Smooth muscle cell (in vitro differentiated cells): ENCODE measurements around the gene LTBP1. TPM values are rescaled to one million over a fixed set of nuclear protein-coding genes. Genes with fewer than 3 reads are reported as not detected.
A peak's percentile ranks its signal among the peaks of the same experiment; 100 is the strongest.

ENCODE experiments used
- DNase-seq: peaks from one replicate; lab custom pipeline; 2025; ENCODE audit not compliant: unreplicated experiment; lab: John Stamatoyannopoulos, UW
- H2AFZ ChIP-seq: fragments of 200-600 bp; sonication (generic); 2 replicates; pipeline ENCODE4 v1.6.0; 2016; ENCODE audit warnings: antibody characterized with exemption, low read depth, mild to moderate bottlenecking
- H3F3A ChIP-seq: fragments of 200-600 bp; sonication (generic); 2 replicates; pipeline ENCODE4 v1.6.0; 2017; ENCODE audit warnings: antibody characterized with exemption, low read depth
- H3K27ac ChIP-seq: fragments of 200-600 bp; sonication (generic); 2 replicates; pipeline ENCODE4 v1.5.1; 2016; ENCODE audit warnings: low read depth, mild to moderate bottlenecking
- H3K27me3 ChIP-seq: fragments of 200-600 bp; sonication (generic); 2 replicates; pipeline ENCODE4 v1.6.1; 2016; ENCODE audit warnings: low read depth, mild to moderate bottlenecking
- H3K36me3 ChIP-seq: fragments of 200-600 bp; sonication (generic); 2 replicates; pipeline ENCODE4 v1.5.1; 2016; ENCODE audit warnings: low read depth
- H3K4me1 ChIP-seq: fragments of 200-600 bp; sonication (generic); 2 replicates; pipeline ENCODE4 v1.5.1; 2016; ENCODE audit warnings: low read depth
- H3K4me2 ChIP-seq: fragments of 200-600 bp; sonication (generic); 2 replicates; pipeline ENCODE4 v1.6.0; 2016; ENCODE audit warnings: mild to moderate bottlenecking
- H3K4me3 ChIP-seq: fragments of 200-600 bp; sonication (generic); 2 replicates; pipeline ENCODE4 v1.5.1; 2016; ENCODE audit warnings: mild to moderate bottlenecking
- H3K79me2 ChIP-seq: fragments of 200-600 bp; sonication (generic); 2 replicates; pipeline ENCODE4 v1.6.0; 2016; ENCODE audit warnings: low read depth, mild to moderate bottlenecking
- H3K9ac ChIP-seq: fragments of 200-600 bp; sonication (generic); 2 replicates; pipeline ENCODE4 v1.6.0; 2016; ENCODE audit warnings: low read depth
- H3K9me3 ChIP-seq: fragments of 200-600 bp; sonication (generic); replicated peaks from 2 replicates; pipeline ENCODE4 v1.5.1; 2016; ENCODE audit warnings: low read depth
- H4K20me1 ChIP-seq: fragments of 200-600 bp; sonication (generic); 2 replicates; pipeline ENCODE4 v1.6.0; 2016; ENCODE audit warnings: low read depth
- CTCF ChIP-seq: fragments of 200-600 bp; sonication (generic); IDR thresholded peaks from 2 replicates; pipeline ENCODE4 v1.5.1; 2017; ENCODE audit warnings: borderline replicate concordance, mild to moderate bottlenecking, antibody characterized with exemption; ENCODE audit not compliant: insufficient read depth, poor library complexity, severe bottlenecking
- WGBS: methylation state at CpG from one replicate; pipeline ENCODE4 v1.1.7; 2016; ENCODE audit warnings: low lambda C conversion rate; 5-methylcytosine and 5-hydroxymethylcytosine counted together
- polyA plus RNA-seq: library from polyadenylated mRNA; unstranded; fragments of >200 nt; fragmentation: Nextera tagmentation; extraction: Ambion mirVana; gene quantifications from 2 replicates; pipeline ENCODE4 v1.2.1, GENCODE V29; 2016
- total RNA-seq: library from RNA; depleted of rRNA; stranded (reverse); fragments of >200 nt; gene quantifications from 2 replicates; pipeline ENCODE4 v1.2.3, GENCODE V29; 2014

Gene LTBP1
- total and polyA plus RNA-seq, 2 experiments from 2014 or later = 146 to 250 TPM

DNA sequence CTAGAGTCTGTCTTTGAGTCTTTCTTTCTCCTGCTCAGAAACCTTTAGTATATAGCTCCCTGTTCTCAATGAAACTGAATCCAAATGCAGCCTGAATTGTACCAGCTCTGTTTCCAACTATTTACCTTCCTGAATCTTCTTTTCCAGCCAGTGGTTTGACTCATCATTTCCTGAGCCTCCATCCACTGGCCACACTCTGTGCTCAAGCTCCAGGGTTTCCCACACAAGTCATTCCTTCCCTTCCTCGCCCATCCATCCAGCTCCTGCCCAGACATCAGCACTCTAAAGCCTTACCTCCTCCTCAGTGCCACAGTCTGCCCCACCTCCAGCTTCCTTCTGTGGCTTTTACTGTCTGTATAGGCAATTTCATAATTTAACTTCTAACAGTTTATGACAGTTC is 296.1 kb downstream of the LTBP1 start:
- H3K79me2 ChIP-seq = peaks cover 9% of the 10 kb centered on the region
- 28% methylated on average over 1 of the region's 1 CpG for WGBS
- no peak overlapping the region for H2AFZ ChIP-seq
- TF ChIP-seq CTCF = no peak
- H3K36me3 ChIP-seq = no peaks in the 10 kb centered on the region
- peak overlapping the region; percentile 84 for H3K27ac ChIP-seq
- H3F3A ChIP-seq = peaks cover 25% of the 10 kb centered on the region
- DNase-seq = no peak
- H3K9ac ChIP-seq = no peak overlapping the region
- H3K27me3 ChIP-seq = no peaks in the 10 kb centered on the region
- H3K4me3 ChIP-seq = no peak overlapping the region
- no peaks in the 10 kb centered on the region for H3K9me3 ChIP-seq
- H3K4me2 ChIP-seq = peak overlapping the region; percentile 73
- no peaks in the 10 kb centered on the region for H4K20me1 ChIP-seq
- no peaks in the 10 kb centered on the region for H3K4me1 ChIP-seq

DNA sequence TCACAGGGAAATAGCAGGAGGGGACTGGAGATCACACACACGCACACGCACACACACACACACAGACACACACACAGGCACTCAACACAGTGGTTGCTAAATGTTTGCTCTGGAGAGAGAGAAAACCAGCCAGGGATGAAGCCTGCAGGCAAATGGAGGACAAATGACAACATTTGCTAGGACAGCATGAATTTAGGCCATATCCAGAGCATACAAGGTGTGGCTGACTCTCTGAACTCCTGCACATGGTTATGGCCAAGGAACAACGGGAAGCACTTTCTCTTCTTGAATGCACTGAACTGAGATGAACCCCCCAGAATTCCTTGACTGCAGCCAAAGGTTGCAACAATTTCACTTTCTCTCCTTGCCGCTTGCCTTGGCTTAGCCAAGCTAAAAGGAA is 299.7 kb downstream of the LTBP1 start:
- Histone ChIP-seq H3K4me1 (no peaks in the 10 kb centered on the region), H3K4me3 (no peak overlapping the region), H3K9ac (no peak overlapping the region), H3K27me3 (no peaks in the 10 kb centered on the region), H3K9me3 (no peaks in the 10 kb centered on the region), H3K27ac (peak overlapping the region; percentile 18), H3K4me2 (no peak overlapping the region), H3F3A (peaks cover 19% of the 10 kb centered on the region), H4K20me1 (no peaks in the 10 kb centered on the region), H2AFZ (no peak overlapping the region), H3K36me3 (no peaks in the 10 kb centered on the region), H3K79me2 (no peaks in the 10 kb centered on the region)
- DNase-seq = no peak
- no peak for TF ChIP-seq CTCF
- 91% methylated on average over 4 of the region's 4 CpGs for WGBS

GRCh38 chr2:33247365-33247764 is 300.6 kb downstream of the LTBP1 start:
- 75% methylated on average over 1 of the region's 1 CpG for WGBS
- no peak overlapping the region for H3K4me2 ChIP-seq
- peak overlapping the region; percentile 18 for H3K27ac ChIP-seq
- no peak for TF ChIP-seq CTCF
- no peak for DNase-seq
- no peak overlapping the region for H3K4me3 ChIP-seq
- no peaks in the 10 kb centered on the region for H3K4me1 ChIP-seq
- no peaks in the 10 kb centered on the region for H3K27me3 ChIP-seq
- no peaks in the 10 kb centered on the region for H3K9me3 ChIP-seq
- H4K20me1 ChIP-seq = no peaks in the 10 kb centered on the region
- H3K79me2 ChIP-seq = no peaks in the 10 kb centered on the region
- peaks cover 10% of the 10 kb centered on the region for H3F3A ChIP-seq
- H2AFZ ChIP-seq = no peak overlapping the region
- no peaks in the 10 kb centered on the region for H3K36me3 ChIP-seq
- H3K9ac ChIP-seq = no peak overlapping the region

- Histone ChIP-seq H3K4me3 (no peak overlapping the region), H3K36me3 (no peaks in the 10 kb centered on the region), H2AFZ (no peak overlapping the region), H3K4me2 (no peak overlapping the region), H3K79me2 (no peaks in the 10 kb centered on the region), H3K9ac (no peak overlapping the region), H3K27ac (no peak overlapping the region), H3K4me1 (no peaks in the 10 kb centered on the region), H3K9me3 (no peaks in the 10 kb centered on the region), H3K27me3 (no peaks in the 10 kb centered on the region), H4K20me1 (no peaks in the 10 kb centered on the region), H3F3A (no peaks in the 10 kb centered on the region)
- WGBS = 94% methylated on average over 5 of the region's 5 CpGs
- no peak for TF ChIP-seq CTCF
- DNase-seq = no peak
Measured at GRCh38 chr2:33250417-33251029, 303.8 kb downstream of the LTBP1 start.
